Left ventricle myocardium inferior (tissue), 1 donor: Measurements from ENCODE around the gene WASF1. TPM values are rescaled to one million over a fixed set of nuclear protein-coding genes. Genes with fewer than 3 reads are reported as not detected.

Experiments used
- DNase-seq: peaks from one replicate; pipeline ENCODE4 v3.0.0-alpha.2; 2020
- H3K27ac ChIP-seq: fragments of 200-600 bp; replicated peaks from 2 replicates; pipeline ENCODE4 v1.8.0; 2021
- H3K27me3 ChIP-seq: fragments of 200-600 bp; 2 replicates; pipeline ENCODE4 v1.8.0; 2021; ENCODE audit warnings: low read depth
- H3K36me3 ChIP-seq: fragments of 200-600 bp; 2 replicates; pipeline ENCODE4 v1.8.0; 2021
- H3K4me1 ChIP-seq: fragments of 200-600 bp; 2 replicates; pipeline ENCODE4 v1.8.0; 2021
- H3K4me3 ChIP-seq: fragments of 200-600 bp; 2 replicates; pipeline ENCODE4 v1.8.0; 2021; ENCODE audit warnings: mild to moderate bottlenecking, moderate library complexity
- H3K9me3 ChIP-seq: fragments of 200-600 bp; replicated peaks from 2 replicates; pipeline ENCODE4 v1.8.0; 2021
- CTCF ChIP-seq: fragments of 200-600 bp; IDR thresholded peaks from 2 replicates; pipeline ENCODE4 v1.8.0; 2021; ENCODE audit warnings: antibody characterized with exemption, mild to moderate bottlenecking, borderline replicate concordance
- intact Hi-C: fragments of 100-400 bp; cut with micrococcal nuclease; formaldehyde crosslinking; loops from one replicate; pipeline ENCODE4 v1.11.0; 2022
- total RNA-seq: library from RNA; stranded (reverse); fragmentation: NEBNext Ultra II Directional; extraction: Animal tissue kit (Norgen Biotek cat#: 25700); gene quantifications from one replicate; pipeline ENCODE4 v1.2.1, GENCODE V29; 2021
- donor health status: DM: no; HTN: yes; CAD: no; lungs with severe emphysema.

Gene WASF1
- total RNA-seq, 1 donor from 2014 or later = 0.80 TPM

- peak overlapping the region; percentile 64 for H3K27ac ChIP-seq
- no peak for TF ChIP-seq CTCF
- no peak for DNase-seq
- no peaks in the 10 kb centered on the region for H3K9me3 ChIP-seq
- peaks cover 10% of the 10 kb centered on the region for H3K4me1 ChIP-seq
- intact Hi-C loops = no loop called here
- H3K4me3 ChIP-seq = no peak overlapping the region
- H3K27me3 ChIP-seq = no peaks in the 10 kb centered on the region
- H3K36me3 ChIP-seq = no peaks in the 10 kb centered on the region
Observed at GRCh38 chr6:110068592-110068967, 110.9 kb downstream of the WASF1 start.

- intact Hi-C loops = no loop called here
- H3K4me3 ChIP-seq = no peak overlapping the region
- no peaks in the 10 kb centered on the region for H3K9me3 ChIP-seq
- H3K4me1 ChIP-seq = peaks cover 10% of the 10 kb centered on the region
- no peaks in the 10 kb centered on the region for H3K27me3 ChIP-seq
- TF ChIP-seq CTCF = no peak
- no peaks in the 10 kb centered on the region for H3K36me3 ChIP-seq
- peak overlapping the region; percentile 64 for H3K27ac ChIP-seq
- DNase-seq = no peak
Observed at GRCh38 chr6:110067837-110068591, 111.5 kb downstream of the WASF1 start.

- intact Hi-C loops = no loop called here
Observed at GRCh38 chr6:110064744-110065524, 114.5 kb downstream of the WASF1 start.

GRCh38 chr6:110063594-110064263, 115.7 kb downstream of the WASF1 start:
- DNase-seq = no peak
- H3K27ac ChIP-seq = no peak overlapping the region
- H3K36me3 ChIP-seq = no peaks in the 10 kb centered on the region
- peaks cover 26% of the 10 kb centered on the region for H3K27me3 ChIP-seq
- no peaks in the 10 kb centered on the region for H3K9me3 ChIP-seq
- intact Hi-C loops = no loop called here
- no peak for TF ChIP-seq CTCF
- H3K4me1 ChIP-seq = peaks cover 10% of the 10 kb centered on the region
- no peak overlapping the region for H3K4me3 ChIP-seq

More at GRCh38 chr6:110064744-110065524, 114.5 kb downstream of the WASF1 start:
- Histone ChIP-seq H3K27me3 (peaks cover 26% of the 10 kb centered on the region), H3K9me3 (no peaks in the 10 kb centered on the region), H3K36me3 (no peaks in the 10 kb centered on the region), H3K4me3 (no peak overlapping the region), H3K4me1 (peaks cover 10% of the 10 kb centered on the region), H3K27ac (no peak overlapping the region)
- no peak for DNase-seq
- no peak for TF ChIP-seq CTCF

- H3K4me3 ChIP-seq = no peak overlapping the region
- no peaks in the 10 kb centered on the region for H3K4me1 ChIP-seq
- no peak for TF ChIP-seq CTCF
- DNase-seq = no peak
- no peak overlapping the region for H3K27ac ChIP-seq
- intact Hi-C loops = loop anchor here (10.0 kb wide), 1 partner anchor 531 kb away; no protein-coding TSS in a partner anchor
- no peaks in the 10 kb centered on the region for H3K9me3 ChIP-seq
- H3K36me3 ChIP-seq = no peaks in the 10 kb centered on the region
- H3K27me3 ChIP-seq = peaks cover 11% of the 10 kb centered on the region
Observed at GRCh38 chr6:110055387-110055735, 124.1 kb downstream of the WASF1 start.
